HG03558 (cell line): Measurements from ENCODE around the gene HPSE2.

Source experiments
- ATAC-seq: cut with Tn5 transposase; IDR thresholded peaks from one replicate; pipeline ENCODE4 v1.9.1; 2021; ENCODE audit warnings: moderate number of reproducible peaks; ENCODE audit not compliant: unreplicated experiment; ENCODE audit errors: extremely low read depth

HPSE2 gene

DNA sequence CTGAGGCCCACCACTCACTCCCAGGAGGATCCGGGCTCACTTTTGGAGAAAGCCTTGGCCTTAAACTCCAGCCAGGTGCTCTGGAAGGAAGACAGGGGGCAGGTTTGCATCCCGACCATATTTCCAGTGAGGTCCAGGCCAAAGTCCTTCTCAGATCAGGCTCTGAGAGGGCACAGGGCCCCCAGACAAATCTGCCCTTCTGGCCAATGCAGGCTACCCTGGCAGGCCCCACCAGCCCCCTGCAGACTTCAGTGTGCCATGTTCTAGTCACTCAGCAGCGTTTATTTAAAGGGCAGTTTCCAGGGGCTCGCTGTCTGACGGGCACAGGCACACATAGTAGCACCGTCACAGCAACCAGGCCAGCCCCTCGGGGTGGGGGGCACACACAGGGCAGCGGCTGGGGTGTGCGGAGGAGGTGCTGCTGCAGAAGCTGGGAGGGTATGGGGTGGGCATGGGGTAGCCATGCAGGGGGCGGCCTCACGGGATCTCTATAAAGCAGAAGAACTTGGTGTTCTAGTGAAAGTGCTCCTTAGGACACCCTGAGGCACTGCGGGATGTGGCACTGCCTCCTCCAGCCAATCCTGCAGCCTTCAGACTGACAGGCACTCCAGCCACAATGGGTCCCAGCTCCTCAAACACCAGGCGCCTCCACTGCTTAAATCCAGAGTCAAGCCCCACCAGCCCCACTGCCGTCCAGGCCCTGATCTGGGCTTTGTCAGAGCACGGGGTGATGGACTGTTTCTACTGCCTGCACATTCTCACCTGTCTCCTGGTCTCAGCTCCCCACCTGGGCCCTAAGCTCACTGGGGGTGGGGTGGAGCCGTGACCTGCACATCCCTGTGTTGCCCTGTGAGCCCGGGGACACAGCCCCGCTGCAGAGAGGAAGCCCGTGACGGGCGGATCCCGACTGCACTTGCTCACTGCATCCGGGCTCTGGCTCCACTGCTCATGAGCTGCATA is 811.1 kb downstream of the HPSE2 start:
- ATAC-seq, result no peak

DNA sequence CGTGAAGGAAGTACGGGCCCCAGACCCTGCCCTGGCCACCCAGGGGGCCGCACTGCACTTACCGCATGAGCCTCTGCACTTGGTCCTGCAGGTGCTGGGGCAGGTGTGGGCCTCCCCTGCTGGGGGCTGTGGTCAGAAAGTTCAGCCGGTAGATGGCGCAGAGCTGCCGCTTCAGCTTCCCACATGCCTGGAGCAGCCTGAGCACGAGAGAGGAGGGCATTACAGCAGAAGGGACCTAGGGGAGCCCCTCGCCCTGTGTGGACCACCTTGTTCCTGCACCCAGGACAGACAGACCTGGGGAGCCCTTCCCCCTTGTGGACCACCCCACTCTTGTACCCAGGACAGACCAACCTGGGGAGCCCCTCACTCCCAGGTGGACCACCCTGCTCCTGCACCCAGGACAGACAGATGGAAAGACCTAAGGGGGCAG is 811.9 kb downstream of the HPSE2 start:
- ATAC-seq, result no peak

- no peak for ATAC-seq
Measured at GRCh38 chr10:98422182-98422581, 813.5 kb downstream of the HPSE2 start.

- no peak for ATAC-seq
Measured at GRCh38 chr10:98420786-98421185, 814.9 kb downstream of the HPSE2 start.

DNA sequence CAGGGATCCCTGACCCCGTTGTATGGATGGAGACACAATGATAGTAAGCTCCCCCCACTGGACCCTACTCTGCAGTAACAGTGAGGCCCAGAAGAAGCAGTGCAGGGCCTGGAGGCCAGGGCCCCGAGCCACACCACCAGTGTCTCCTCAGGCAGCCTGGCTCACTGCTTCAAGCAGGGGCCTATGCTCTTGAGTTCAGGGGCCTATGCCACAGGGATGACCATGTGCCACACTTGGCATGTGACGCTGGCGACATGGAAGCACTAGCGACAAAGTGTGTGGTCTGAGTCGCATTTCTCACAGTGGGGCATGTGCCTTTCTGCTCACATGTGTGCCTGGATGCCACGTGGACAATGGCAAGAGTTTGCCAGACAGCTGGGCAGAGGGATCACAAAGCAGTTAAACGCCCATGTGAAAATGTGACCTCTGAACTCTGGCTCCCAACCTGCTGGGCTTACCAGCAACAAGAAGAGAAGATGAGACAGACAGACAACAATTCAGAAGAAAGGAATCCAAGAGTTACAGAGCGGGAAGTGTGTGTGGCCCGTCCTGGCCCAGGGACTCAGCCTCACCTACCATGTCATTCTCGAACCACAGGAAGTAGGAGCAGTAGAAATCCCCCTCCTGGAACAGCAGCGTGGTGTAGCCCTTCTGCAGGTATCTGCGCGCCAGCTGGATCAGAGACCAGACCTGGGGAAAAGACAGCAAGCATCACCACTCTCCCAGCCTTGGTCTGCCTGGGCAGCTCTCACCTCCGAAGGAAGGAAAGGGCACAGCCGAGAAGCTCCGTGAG is 816.0 kb downstream of the HPSE2 start:
- no peak for ATAC-seq

GRCh38 chr10:98418665-98419468 is 816.8 kb downstream of the HPSE2 start:
- ATAC-seq, result no peak

GRCh38 chr10:98417973-98418664 is 817.5 kb downstream of the HPSE2 start:
- ATAC-seq, result no peak

GRCh38 chr10:98417481-98417959 is 818.1 kb downstream of the HPSE2 start:
- no peak for ATAC-seq

DNA sequence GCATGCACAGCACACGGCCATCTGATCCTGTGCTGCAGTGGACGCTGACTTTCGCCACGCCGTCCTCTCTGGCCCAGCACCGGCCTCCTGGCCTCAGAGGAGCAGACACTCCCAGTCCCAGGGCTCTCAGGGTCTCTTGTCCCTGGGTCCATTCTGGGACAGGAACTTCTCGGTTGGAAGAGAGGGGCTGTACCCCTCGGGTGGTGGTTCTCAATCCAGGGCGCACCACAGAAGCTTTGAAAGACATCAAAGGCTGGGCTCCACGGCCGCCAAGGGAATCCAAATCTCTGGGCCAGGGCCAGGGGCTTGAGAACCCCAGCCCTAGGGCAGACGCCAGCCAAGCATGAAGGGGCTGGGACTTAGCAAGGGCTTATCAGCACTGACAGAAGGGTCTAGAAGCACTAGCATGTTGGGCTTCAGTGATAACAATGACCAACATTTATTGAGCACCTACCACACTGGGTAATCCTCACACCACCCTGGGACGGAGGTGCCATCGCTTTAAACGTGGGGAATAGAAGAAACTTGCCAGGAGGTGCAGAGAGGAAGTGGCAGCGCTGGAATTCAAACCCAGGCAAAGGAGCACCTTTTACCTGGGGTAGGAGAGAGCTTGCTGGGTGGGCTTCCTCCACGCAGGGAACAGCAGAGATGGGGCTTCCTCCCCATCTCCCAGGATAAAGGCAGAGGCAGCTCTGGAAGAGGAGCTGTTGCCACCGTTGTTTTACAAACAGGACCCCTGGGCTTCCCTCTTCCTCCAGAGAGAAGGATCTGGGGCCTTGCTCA is 818.9 kb downstream of the HPSE2 start:
- ATAC-seq, result no peak

- ATAC-seq, result no peak
Measured at GRCh38 chr10:98415731-98416119, 819.9 kb downstream of the HPSE2 start.

DNA sequence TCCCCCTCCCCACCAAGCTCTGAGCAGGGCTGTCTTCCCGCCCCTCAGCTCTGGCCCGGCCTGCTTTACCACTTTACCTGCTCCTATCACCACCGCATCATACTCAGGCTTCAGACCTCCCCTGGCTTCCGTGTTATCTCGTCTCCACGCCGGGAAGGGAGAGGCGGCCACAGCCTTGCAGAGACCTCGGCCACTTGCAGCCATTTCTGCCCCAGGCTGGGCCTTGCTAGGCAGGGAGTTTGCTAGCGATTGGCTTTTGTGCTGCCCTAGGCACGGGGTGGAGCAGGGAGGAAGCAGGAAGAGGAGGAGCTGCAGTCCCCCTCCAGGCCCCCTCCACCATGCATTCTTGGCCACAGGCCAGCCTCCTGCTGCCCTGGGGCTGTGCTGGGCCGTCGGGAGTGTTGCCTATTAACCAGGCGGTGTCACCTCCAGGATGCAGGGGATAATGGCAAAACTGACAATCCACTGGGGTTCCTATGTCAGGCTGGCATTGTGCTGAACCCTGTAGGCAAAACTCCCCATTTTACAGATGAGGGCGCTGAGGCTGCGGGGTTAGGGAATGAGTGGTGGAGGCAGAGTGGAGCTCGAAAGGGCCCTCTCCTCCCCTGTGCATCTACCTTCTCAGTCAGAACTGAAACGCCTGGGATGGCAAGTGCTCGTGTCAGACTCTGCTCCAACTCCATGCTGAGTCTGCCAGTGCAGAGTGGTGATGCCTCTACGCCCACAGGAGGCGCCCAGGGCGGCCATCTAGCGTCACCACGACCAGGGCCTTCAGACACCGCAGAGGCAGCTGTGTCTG is 820.5 kb downstream of the HPSE2 start, which contains the start of gene PYROXD2:
Gene PYROXD2, minus strand, starts transcription at position 251 of the 799 bp plus-strand sequence. Its CDS starts 47 bp downstream, at position 204.
- no peak for ATAC-seq

- ATAC-seq, result no peak
Measured at GRCh38 chr10:98414578-98414931, 821.1 kb downstream of the HPSE2 start.

GRCh38 chr10:98411768-98412167 is 823.9 kb downstream of the HPSE2 start:
- ATAC-seq, result no peak

DNA sequence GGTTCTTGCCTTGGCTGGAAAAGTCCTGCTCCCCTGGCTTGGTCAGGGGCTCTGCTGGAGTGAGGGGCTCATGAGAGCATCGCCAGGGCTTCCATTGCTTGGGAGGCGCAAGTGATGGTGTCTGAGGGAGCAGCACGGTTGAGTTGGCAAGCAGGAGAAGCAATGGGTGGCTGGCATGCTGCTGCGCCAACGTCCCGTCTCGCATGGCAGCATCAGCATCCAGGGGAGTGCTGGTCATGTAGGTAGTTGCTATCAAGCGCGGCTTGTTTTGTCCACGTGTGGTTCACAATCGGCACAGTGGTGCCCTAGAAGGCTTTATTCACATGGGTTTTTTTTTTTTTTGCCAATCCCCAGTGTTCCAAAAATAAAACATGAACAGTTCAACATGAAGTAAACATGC is 824.5 kb downstream of the HPSE2 start:
- no peak for ATAC-seq

DNA sequence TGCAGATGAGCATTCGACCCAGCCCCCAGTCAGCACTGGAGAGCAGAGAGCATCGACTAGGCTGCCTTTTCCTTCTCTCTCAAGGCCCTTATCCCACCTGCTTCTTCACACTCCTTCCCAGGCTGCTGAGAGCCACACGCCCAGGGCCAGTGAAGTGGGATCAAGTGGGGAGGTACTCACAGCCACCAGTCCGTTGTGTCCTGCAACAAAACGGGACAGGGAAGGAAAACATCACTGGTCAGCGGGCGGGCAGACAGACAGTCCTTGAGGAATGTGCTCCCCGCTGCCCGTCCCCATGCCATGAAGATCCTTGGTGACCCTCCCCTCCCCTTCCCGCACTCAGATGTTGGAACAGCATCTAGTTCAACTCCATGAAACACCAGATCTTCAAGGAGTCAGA is 824.9 kb downstream of the HPSE2 start:
- no peak for ATAC-seq

- ATAC-seq, result no peak
Measured at GRCh38 chr10:98410135-98410743, 825.4 kb downstream of the HPSE2 start.

DNA sequence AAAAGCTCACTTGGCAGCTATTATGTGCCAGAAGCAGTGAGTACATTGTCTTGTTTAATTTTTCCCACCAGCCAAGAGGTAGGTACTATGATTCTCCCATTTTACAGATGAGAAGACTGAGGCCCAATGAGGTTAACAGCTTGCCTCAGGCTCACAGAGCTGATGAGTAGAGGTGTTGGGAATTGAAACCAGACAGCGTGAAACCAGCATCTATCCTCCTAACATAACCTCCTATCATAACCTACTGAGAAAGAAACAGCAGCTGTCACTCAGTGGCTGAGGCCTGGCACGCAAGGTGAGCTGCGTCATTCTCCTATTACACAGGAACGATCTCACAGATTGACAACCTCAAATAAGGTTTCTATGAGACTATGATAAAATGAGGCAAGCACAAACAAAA is 826.9 kb downstream of the HPSE2 start:
- ATAC-seq, result no peak
